H1 (cell line): ENCODE data around the gene ME3. TPM values are rescaled to one million over a fixed set of nuclear protein-coding genes. Genes with fewer than 3 reads are reported as not detected.

ENCODE experiments used
- E2F6 ChIP-seq: IDR thresholded peaks from 2 replicates; pipeline ENCODE4 v1.6.1; 2012; ENCODE audit warnings: inconsistent platforms
- EGR1 ChIP-seq: IDR thresholded peaks from 2 replicates; pipeline ENCODE4 v1.6.1; 2011; ENCODE audit warnings: low read depth, low read length, borderline replicate concordance
- EZH2 ChIP-seq: fragments of 200-600 bp; sonication (generic); IDR thresholded peaks from 2 replicates; pipeline ENCODE4 v1.7.1; 2012; ENCODE audit warnings: low read depth, mild to moderate bottlenecking, moderate library complexity, low read length, inconsistent platforms; ENCODE audit not compliant: severe bottlenecking
- HDAC6 ChIP-seq: IDR thresholded peaks from one replicate; pipeline ENCODE4 v1.7.1; 2012; ENCODE audit warnings: low read depth, mild to moderate bottlenecking, inconsistent platforms, low read length, moderate library complexity
- NANOG ChIP-seq: IDR thresholded peaks from 2 replicates; pipeline ENCODE4 v1.6.1; 2011; ENCODE audit warnings: low read length, low read depth, mild to moderate bottlenecking, inconsistent platforms; ENCODE audit not compliant: insufficient read depth, poor library complexity, severe bottlenecking
- POLR2AphosphoS5 ChIP-seq: IDR thresholded peaks from 2 replicates; pipeline ENCODE4 v1.6.1; 2011; ENCODE audit warnings: low read depth, low read length
- ZNF274 ChIP-seq: IDR thresholded peaks from 2 replicates; pipeline ENCODE4 v1.7.0; 2012; ENCODE audit warnings: low read length, borderline replicate concordance; ENCODE audit errors: extremely low read depth
- polyA plus RNA-seq, 7 experiments: library from polyadenylated mRNA; depleted of rRNA in 3 of 7; stranded (reverse) in 5 of 7; unstranded in 2 of 7; fragments of >200 nt in 5 of 7; fragments of 200-250 nt in 2 of 7; gene quantifications; 1 replicate in 5 of 7; 2 replicates in 1 of 7; 4 replicates in 1 of 7; pipeline versions ENCODE4 v1.2.1 to v1.2.3, GENCODE V29; 2011 to 2013; ENCODE audit warnings: missing spikeins in 2 of 7, mixed read lengths in 2 of 7
- total RNA-seq: library from RNA; stranded (reverse); fragmentation: NEBNext Ultra II Directional; extraction: Animal tissue kit (Norgen Biotek cat#: 25700); gene quantifications from 2 replicates; pipeline ENCODE4 v1.2.1, GENCODE V29; 2021

The ME3 gene
- total and polyA plus RNA-seq, 2 of the 8 experiments (the other 6 are each of a cell fraction or from before 2014, with no cell fraction given): 1.5 to 2.8 TPM

- no peak for TF ChIP-seq E2F6
- no peak for TF ChIP-seq EGR1
- TF ChIP-seq POLR2AphosphoS5: no peak
- TF ChIP-seq EZH2: no peak
- TF ChIP-seq HDAC6: no peak
- no peak for TF ChIP-seq NANOG
- no peak for TF ChIP-seq ZNF274
Observed at GRCh38 chr11:86517557-86517956, 154.9 kb downstream of the ME3 start (continued).
